22Rv1 (cell line): ENCODE data around the gene RIT1.

ENCODE experiments used
- ZFX ChIP-seq: fragments of 450-650 bp; IDR thresholded peaks from 2 replicates; pipeline ENCODE4 v1.6.1; 2017; ENCODE audit warnings: antibody characterized with exemption, borderline replicate concordance
- TF ChIP-seq, protein P1 (sequence below): fragments of 450-650 bp; IDR thresholded peaks from 2 replicates; pipeline ENCODE4 v1.5.1; 2017; ENCODE audit warnings: mild to moderate bottlenecking

DNA sequence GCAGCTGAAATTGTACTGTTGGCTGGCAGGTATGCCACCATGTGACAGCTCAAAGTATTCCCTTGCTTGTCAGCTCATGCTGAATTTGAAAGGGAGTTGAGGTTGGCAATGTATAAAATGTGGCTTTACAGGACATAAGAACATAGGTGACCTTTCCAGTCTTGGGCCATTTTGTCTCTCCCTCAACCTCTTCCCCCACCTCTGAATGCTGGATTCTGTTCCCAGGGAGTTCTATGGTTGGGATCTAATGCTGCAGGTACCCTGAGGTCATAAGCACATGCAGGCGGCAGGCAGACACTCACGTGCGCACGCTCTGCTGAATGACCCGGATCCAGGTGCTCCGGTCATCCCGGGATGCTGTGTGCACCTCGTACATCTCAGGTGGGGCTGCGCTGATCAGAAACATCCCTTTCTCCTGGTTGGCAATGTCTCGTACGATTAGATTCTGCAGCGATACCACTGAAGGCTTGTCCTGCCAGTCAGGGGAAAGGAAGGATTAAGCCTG lies 46.3 kb upstream of the RIT1 start:
- TF ChIP-seq, protein P1, sequence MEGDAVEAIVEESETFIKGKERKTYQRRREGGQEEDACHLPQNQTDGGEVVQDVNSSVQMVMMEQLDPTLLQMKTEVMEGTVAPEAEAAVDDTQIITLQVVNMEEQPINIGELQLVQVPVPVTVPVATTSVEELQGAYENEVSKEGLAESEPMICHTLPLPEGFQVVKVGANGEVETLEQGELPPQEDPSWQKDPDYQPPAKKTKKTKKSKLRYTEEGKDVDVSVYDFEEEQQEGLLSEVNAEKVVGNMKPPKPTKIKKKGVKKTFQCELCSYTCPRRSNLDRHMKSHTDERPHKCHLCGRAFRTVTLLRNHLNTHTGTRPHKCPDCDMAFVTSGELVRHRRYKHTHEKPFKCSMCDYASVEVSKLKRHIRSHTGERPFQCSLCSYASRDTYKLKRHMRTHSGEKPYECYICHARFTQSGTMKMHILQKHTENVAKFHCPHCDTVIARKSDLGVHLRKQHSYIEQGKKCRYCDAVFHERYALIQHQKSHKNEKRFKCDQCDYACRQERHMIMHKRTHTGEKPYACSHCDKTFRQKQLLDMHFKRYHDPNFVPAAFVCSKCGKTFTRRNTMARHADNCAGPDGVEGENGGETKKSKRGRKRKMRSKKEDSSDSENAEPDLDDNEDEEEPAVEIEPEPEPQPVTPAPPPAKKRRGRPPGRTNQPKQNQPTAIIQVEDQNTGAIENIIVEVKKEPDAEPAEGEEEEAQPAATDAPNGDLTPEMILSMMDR = no peak
- no peak for TF ChIP-seq ZFX
